ENCODE results near the gene FZR1.
A peak's percentile ranks its signal among the peaks of the same experiment; 100 is the strongest.
"Not testable (repeated sequence)": the region's sequence is repeated elsewhere in the genome, so short reads cannot be mapped to it uniquely, and the experiment has no call there.

Gene FZR1

GRCh38 chr19:3577723-3578344, 71.7 kb downstream of the FZR1 start:
- no peak for DNase-seq (ENCODE audit: low read depth)
- no peak overlapping the region for H3K4me3 ChIP-seq (ENCODE audit: control insufficient read depth, low read depth, low read length)

GRCh38 chr19:3578390-3578789, 72.3 kb downstream of the FZR1 start:
- no peak for TF ChIP-seq CTCF (IDR thresholded peaks at IDR 0.05; ENCODE audit: control insufficient read depth, insufficient read depth, low read depth, low read length, missing control alignments)
- no peak for DNase-seq (ENCODE audit: low read depth)
- no peak overlapping the region for H3K4me3 ChIP-seq (ENCODE audit: control insufficient read depth, low read depth, low read length)

More at GRCh38 chr19:3577723-3578344, 71.7 kb downstream of the FZR1 start:
- no peak for TF ChIP-seq CTCF (IDR thresholded peaks at IDR 0.05; ENCODE audit: control insufficient read depth, insufficient read depth, low read depth, low read length, missing control alignments)

- peak; percentile 78 for DNase-seq (ENCODE audit: low read depth)
- no peak overlapping the region for H3K4me3 ChIP-seq (ENCODE audit: control insufficient read depth, low read depth, low read length)
- no peak for TF ChIP-seq CTCF (IDR thresholded peaks at IDR 0.05; ENCODE audit: control insufficient read depth, insufficient read depth, low read depth, low read length, missing control alignments)
Observed at GRCh38 chr19:3580156-3580934, 74.2 kb downstream of the FZR1 start.

- not testable (repeated sequence) for DNase-seq (ENCODE audit: low read depth); H3K4me3 ChIP-seq (ENCODE audit: control insufficient read depth, low read depth, low read length)
Observed at GRCh38 chr19:3581792-3582191, 75.7 kb downstream of the FZR1 start.

- not testable (repeated sequence) for H3K4me3 ChIP-seq (ENCODE audit: control insufficient read depth, low read depth, low read length); DNase-seq (ENCODE audit: low read depth)
Observed at GRCh38 chr19:3584036-3584802, 78.1 kb downstream of the FZR1 start.

- H3K4me3 ChIP-seq (ENCODE audit: control insufficient read depth, low read depth, low read length): peak within 1 kb of the TSS; percentile 11; the same call in 1 of the 2 replicates
- no peak for TF ChIP-seq CTCF (IDR thresholded peaks at IDR 0.05; ENCODE audit: control insufficient read depth, insufficient read depth, low read depth, low read length, missing control alignments)
- no peak for DNase-seq (ENCODE audit: low read depth)
Observed at GRCh38 chr19:3585301-3586126, 79.4 kb downstream of the FZR1 start, which contains the start of gene GIPC3. Gene GIPC3 (plus strand): TSS chr19:3585478. CDS start chr19:3585598, 120 bp downstream.

- DNase-seq (ENCODE audit: low read depth): no peak
- H3K4me3 ChIP-seq (ENCODE audit: control insufficient read depth, low read depth, low read length): no peak overlapping the region
- peak; percentile 41 for TF ChIP-seq CTCF (IDR thresholded peaks at IDR 0.05; ENCODE audit: control insufficient read depth, insufficient read depth, low read depth, low read length, missing control alignments)
Observed at GRCh38 chr19:3586127-3586626, 80.1 kb downstream of the FZR1 start.

Data from AG09309 (cell line).